Mononuclear cell (primary cell): ENCODE results near the gene ACTN2. TPM values are rescaled to one million over a fixed set of nuclear protein-coding genes. Genes with fewer than 3 reads are reported as not detected.
"Not testable (repeated sequence)": the region's sequence is repeated elsewhere in the genome, so short reads cannot be mapped to it uniquely, and the experiment has no call there.

ENCODE experiments used
- H3K27me3 ChIP-seq: 2 replicates; pipeline ENCODE4 v1.6.0; 2011; ENCODE audit warnings: low read length, control low read depth; ENCODE audit not compliant: insufficient read depth
- H3K4me1 ChIP-seq: 2 replicates; pipeline ENCODE4 v1.5.1; 2011; ENCODE audit warnings: mild to moderate bottlenecking, low read length, control low read depth; ENCODE audit not compliant: insufficient read depth
- H3K4me3 ChIP-seq: 2 replicates; pipeline ENCODE4 v1.5.1; 2011; ENCODE audit warnings: mild to moderate bottlenecking, low read length, moderate library complexity
- H3K9me3 ChIP-seq: 2 replicates; pipeline ENCODE4 v1.5.1; 2011; ENCODE audit warnings: low read depth, mild to moderate bottlenecking, control low read depth, low read length
- total RNA-seq: library from RNA; depleted of rRNA; stranded (reverse); fragments of >200 nt; gene quantifications from one replicate; pipeline ENCODE4 v1.2.3, GENCODE V29; 2012

Gene ACTN2
- total RNA-seq, result under 0.01 TPM

GRCh38 chr1:236685917-236686814, at the start of gene ACTN2:
Gene ACTN2, plus strand, starts transcription at chr1:236686499. Its CDS starts 175 bp downstream, at chr1:236686674.
- H3K4me3 ChIP-seq, result peak within 1 kb of the TSS; percentile 10
- peaks cover 55% of the 10 kb centered on the region for H3K27me3 ChIP-seq
- peaks cover 14% of the 10 kb centered on the region for H3K4me1 ChIP-seq
- no peaks in the 10 kb centered on the region for H3K9me3 ChIP-seq

- no peaks in the 10 kb centered on the region for H3K9me3 ChIP-seq
- no peaks in the 10 kb centered on the region for H3K4me1 ChIP-seq
- no peaks in the 10 kb centered on the region for H3K27me3 ChIP-seq
- H3K4me3 ChIP-seq, result no peak overlapping the region
Measured at GRCh38 chr1:236638945-236639344, 47.4 kb upstream of the ACTN2 start.

- Histone ChIP-seq H3K9me3 (no peaks in the 10 kb centered on the region), H3K4me1 (no peaks in the 10 kb centered on the region), H3K27me3 (no peaks in the 10 kb centered on the region), H3K4me3 (no peak overlapping the region)
Measured at GRCh38 chr1:236639686-236640085, 46.6 kb upstream of the ACTN2 start.

GRCh38 chr1:236642763-236643162, 43.5 kb upstream of the ACTN2 start:
- Histone ChIP-seq H3K9me3 (no peaks in the 10 kb centered on the region), H3K4me3 (no peak overlapping the region), H3K4me1 (no peaks in the 10 kb centered on the region), H3K27me3 (no peaks in the 10 kb centered on the region)

- no peaks in the 10 kb centered on the region for H3K27me3 ChIP-seq
- no peaks in the 10 kb centered on the region for H3K9me3 ChIP-seq
- H3K4me3 ChIP-seq, result no peak overlapping the region
- H3K4me1 ChIP-seq, result no peaks in the 10 kb centered on the region
Measured at GRCh38 chr1:236645016-236645680, 41.2 kb upstream of the ACTN2 start.

GRCh38 chr1:236654511-236654910, 31.8 kb upstream of the ACTN2 start:
- no peaks in the 10 kb centered on the region for H3K27me3 ChIP-seq
- no peak overlapping the region for H3K4me3 ChIP-seq
- no peaks in the 10 kb centered on the region for H3K4me1 ChIP-seq
- no peaks in the 10 kb centered on the region for H3K9me3 ChIP-seq

- no peaks in the 10 kb centered on the region for H3K4me1 ChIP-seq
- no peak overlapping the region for H3K4me3 ChIP-seq
- no peaks in the 10 kb centered on the region for H3K27me3 ChIP-seq
- H3K9me3 ChIP-seq, result no peaks in the 10 kb centered on the region
Measured at GRCh38 chr1:236654957-236655356, 31.3 kb upstream of the ACTN2 start.

- no peaks in the 10 kb centered on the region for H3K4me1 ChIP-seq
- H3K4me3 ChIP-seq, result no peak overlapping the region
- no peaks in the 10 kb centered on the region for H3K9me3 ChIP-seq
- no peaks in the 10 kb centered on the region for H3K27me3 ChIP-seq
Measured at GRCh38 chr1:236657398-236657797, 28.9 kb upstream of the ACTN2 start.

GRCh38 chr1:236659792-236660587, 26.3 kb upstream of the ACTN2 start:
- no peaks in the 10 kb centered on the region for H3K9me3 ChIP-seq
- H3K27me3 ChIP-seq, result no peaks in the 10 kb centered on the region
- H3K4me1 ChIP-seq, result no peaks in the 10 kb centered on the region
- no peak overlapping the region for H3K4me3 ChIP-seq

GRCh38 chr1:236663934-236664333, 22.4 kb upstream of the ACTN2 start:
- Histone ChIP-seq H3K27me3 (no peaks in the 10 kb centered on the region), H3K4me1 (no peaks in the 10 kb centered on the region), H3K9me3 (no peaks in the 10 kb centered on the region), H3K4me3 (no peak overlapping the region)

- not testable (repeated sequence) for H3K27me3 ChIP-seq, H3K4me1 ChIP-seq, H3K9me3 ChIP-seq, H3K4me3 ChIP-seq
Measured at GRCh38 chr1:236668909-236669308, 17.4 kb upstream of the ACTN2 start.

- H3K4me1 ChIP-seq, result no peaks in the 10 kb centered on the region
Measured at GRCh38 chr1:236670060-236670459, 16.2 kb upstream of the ACTN2 start.

GRCh38 chr1:236673289-236673919, 12.9 kb upstream of the ACTN2 start:
- H3K9me3 ChIP-seq, result no peaks in the 10 kb centered on the region
- no peak overlapping the region for H3K4me3 ChIP-seq
- H3K27me3 ChIP-seq, result peaks cover 7% of the 10 kb centered on the region
- H3K4me1 ChIP-seq, result peaks cover 4% of the 10 kb centered on the region

More at GRCh38 chr1:236670060-236670459, 16.2 kb upstream of the ACTN2 start:
- Histone ChIP-seq H3K4me3 (no peak overlapping the region), H3K27me3 (peaks cover 7% of the 10 kb centered on the region), H3K9me3 (no peaks in the 10 kb centered on the region)

- Histone ChIP-seq H3K4me1 (peaks cover 4% of the 10 kb centered on the region), H3K4me3 (no peak overlapping the region), H3K27me3 (peaks cover 11% of the 10 kb centered on the region), H3K9me3 (no peaks in the 10 kb centered on the region)
Measured at GRCh38 chr1:236677641-236678235, 8.6 kb upstream of the ACTN2 start.
